GM21528 (cell line): ENCODE results near the gene TRAPPC3L.
A peak's percentile ranks its signal among the peaks of the same experiment; 100 is the strongest.

Source experiments
- ATAC-seq: cut with Tn5 transposase; IDR thresholded peaks from one replicate; pipeline ENCODE4 v1.9.1; 2021; ENCODE audit warnings: mild to moderate bottlenecking, moderate library complexity; ENCODE audit not compliant: unreplicated experiment, low FRiP score

The TRAPPC3L gene

DNA sequence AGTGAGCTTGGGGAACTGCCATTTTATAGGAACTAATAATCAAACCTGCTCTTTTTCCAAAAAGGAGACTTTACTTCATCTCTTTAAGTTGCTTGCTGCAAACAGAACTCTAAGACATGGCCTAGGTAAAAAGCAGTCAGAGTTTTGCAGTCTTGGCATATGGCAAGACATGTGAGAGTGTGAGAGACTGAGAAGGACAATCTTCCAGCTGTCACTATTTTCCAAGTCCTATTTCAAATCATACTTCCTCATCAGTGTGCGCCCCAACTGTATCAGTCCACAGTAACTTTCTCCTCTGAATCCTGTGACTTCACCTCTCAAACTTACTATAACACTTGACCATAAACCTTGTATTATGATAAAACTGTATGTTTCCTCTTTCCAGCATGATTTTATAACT, 74.0 kb downstream of the TRAPPC3L start:
- ATAC-seq = no peak

- ATAC-seq = no peak
Observed at GRCh38 chr6:116468293-116468692, 77.2 kb downstream of the TRAPPC3L start.

- no peak for ATAC-seq
Observed at GRCh38 chr6:116467514-116467913, 78.0 kb downstream of the TRAPPC3L start.

DNA sequence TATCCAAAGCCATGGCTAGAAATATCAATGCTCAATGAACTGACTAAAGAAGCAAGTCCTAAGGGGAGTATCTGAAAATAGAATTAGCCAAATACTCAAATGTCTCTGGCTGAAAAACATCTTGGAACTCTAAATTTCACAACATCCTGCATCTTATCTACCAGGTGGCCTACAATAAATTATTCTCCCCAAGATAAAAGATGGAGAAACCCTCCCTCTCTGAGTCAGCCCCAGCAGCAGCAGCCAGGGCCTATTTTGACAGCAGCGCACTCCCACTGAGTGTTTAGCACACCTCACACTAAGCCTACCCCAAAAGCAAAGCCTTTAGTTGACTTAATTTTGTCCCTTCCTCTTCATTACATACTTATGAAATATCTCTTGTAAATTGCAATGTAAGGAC, 78.4 kb downstream of the TRAPPC3L start:
- no peak for ATAC-seq

GRCh38 chr6:116465246-116465645, 80.2 kb downstream of the TRAPPC3L start:
- no peak for ATAC-seq

DNA sequence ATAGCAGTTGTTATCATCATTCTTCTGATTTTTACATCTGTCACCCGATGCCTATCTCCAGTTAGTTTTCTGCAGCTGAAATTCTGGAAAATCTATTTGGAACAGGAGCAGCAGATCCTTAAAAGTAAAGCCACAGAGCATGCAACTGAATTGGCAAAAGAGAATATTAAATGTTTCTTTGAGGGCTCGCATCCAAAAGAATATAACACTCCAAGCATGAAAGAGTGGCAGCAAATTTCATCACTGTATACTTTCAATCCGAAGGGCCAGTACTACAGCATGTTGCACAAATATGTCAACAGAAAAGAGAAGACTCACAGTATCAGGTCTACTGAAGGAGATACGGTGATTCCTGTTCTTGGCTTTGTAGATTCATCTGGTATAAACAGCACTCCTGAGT, 82.2 kb downstream of the TRAPPC3L start:
- ATAC-seq = no peak

DNA sequence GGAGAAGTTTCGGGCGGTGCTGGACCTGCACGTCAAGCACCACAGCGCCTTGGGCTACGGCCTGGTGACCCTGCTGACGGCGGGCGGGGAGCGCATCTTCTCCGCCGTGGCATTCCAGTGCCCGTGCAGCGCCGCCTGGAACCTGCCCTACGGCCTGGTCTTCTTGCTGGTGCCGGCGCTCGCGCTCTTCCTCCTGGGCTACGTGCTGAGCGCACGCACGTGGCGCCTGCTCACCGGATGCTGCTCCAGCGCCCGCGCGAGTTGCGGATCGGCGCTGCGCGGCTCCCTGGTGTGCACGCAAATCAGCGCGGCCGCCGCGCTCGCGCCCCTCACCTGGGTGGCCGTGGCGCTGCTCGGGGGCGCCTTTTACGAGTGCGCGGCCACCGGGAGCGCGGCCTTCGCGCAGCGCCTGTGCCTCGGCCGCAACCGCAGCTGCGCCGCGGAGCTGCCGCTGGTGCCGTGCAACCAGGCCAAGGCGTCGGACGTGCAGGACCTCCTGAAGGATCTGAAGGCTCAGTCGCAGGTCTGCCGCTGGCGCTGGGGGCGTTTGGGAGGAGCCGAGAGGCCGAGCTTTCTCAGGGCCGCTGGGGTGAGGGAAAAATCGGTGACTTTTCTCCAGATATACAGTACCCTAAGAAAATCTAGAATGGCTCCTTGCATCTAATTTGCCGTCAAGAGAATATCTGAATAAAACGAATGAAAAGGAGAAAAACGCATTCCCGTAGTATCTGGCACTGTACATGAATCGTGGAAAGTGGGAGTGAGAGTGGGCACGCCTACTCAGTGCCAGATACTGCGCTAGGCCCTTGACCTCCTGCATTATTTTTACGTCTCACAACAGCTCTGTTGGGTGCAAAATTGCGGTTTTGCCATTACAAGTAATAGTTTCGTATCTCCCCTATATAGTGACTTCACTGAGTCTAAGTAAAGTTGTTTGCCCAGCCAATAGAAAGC, 83.3 kb downstream of the TRAPPC3L start:
- peak; percentile 87 for ATAC-seq

GRCh38 chr6:116461331-116461931, 84.1 kb downstream of the TRAPPC3L start, which contains the start of gene CALHM6:
Gene CALHM6 (plus strand): TSS chr6:116461375. CDS start chr6:116461930, 555 bp downstream.
- ATAC-seq = peak; percentile 17

- ATAC-seq = no peak
Observed at GRCh38 chr6:116459927-116460326, 85.6 kb downstream of the TRAPPC3L start.

DNA sequence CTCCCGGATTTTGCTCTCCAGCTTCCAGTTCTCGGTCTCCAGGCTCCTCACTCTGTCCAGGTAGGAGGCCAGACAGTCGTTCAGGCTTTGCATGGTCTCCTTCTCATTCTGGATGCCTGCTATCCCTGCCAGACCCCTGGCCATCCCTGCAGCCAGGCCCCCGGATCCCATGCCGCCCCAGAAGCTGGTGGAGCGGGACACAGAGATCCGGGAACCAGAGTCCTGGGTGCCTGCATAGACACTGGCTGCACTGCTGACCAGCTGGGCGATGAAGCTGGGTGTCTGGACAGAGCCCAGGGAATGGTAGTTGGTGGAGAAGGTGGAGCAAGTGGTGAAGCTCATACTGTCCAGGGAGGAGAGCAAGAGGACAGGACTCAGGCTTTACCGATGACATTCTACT, 87.2 kb downstream of the TRAPPC3L start:
- no peak for ATAC-seq

- ATAC-seq = no peak
Observed at GRCh38 chr6:116456927-116457326, 88.6 kb downstream of the TRAPPC3L start.

DNA sequence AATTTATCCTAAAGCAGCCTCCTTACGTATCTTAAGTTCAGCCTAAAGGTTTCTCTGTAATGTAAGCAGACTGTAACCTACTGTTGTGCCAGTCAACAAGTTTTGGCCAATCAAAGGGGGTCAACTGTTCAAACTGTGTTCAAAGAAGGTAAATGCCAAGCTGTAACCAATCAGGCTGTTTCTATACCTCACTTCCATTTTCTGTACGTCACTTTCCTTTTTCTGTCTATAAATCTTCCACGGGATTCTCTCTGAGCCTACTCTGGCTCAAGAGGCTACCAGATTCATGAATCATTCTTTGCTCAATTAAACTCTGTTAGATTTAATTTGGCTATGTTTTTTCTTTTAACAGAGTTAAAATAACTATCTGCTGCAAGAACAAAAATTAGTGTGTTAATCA, 89.4 kb downstream of the TRAPPC3L start:
- no peak for ATAC-seq

- no peak for ATAC-seq
Observed at GRCh38 chr6:116452531-116452930, 93.0 kb downstream of the TRAPPC3L start.

DNA sequence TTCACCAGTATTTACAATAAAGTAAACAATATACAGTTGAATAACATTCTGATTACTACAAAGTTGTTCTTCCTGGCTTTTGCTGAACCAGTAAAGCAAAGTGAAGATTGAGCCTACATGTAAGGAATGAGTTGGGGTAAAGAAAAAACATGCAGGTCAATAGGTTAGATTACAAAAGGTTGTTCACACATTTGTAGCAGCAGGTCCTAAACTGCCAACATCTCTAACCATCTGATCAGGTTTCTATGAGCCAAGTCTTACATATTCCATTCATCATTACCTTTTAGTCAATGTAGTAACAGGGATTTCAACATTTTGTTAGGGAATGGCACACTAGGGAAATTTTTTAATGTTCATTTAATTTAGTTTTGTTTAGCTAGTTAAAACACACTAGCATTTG, 93.6 kb downstream of the TRAPPC3L start:
- ATAC-seq = no peak

- ATAC-seq = peak; percentile 83
Observed at GRCh38 chr6:116450769-116451740, 94.4 kb downstream of the TRAPPC3L start.

DNA sequence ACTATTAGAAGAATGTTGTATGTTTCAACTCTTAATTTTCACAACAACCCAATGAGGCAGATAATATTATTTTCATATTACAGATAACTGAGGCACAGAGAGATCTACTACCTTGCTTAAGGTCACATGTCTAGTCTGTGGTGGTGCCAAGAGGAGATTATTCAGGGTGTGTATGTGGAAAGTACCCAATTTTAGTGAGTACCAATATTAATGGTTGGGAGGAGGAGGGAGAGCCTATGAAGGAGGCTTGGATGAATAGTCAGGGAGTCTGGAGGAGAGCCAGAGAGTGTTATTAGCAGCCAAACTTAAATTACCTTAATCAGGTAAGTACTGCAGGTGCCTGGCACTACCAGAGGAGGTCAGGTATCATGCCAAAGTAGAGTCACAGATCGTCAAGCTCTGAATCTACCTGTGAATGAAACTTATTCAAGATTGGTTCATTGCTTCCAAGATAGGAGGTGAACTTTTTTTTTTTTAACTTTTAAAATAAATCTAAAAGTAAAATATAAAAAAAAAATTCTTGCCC, 95.2 kb downstream of the TRAPPC3L start:
- no peak for ATAC-seq

- ATAC-seq = no peak
Observed at GRCh38 chr6:116449565-116449964, 95.9 kb downstream of the TRAPPC3L start.

DNA sequence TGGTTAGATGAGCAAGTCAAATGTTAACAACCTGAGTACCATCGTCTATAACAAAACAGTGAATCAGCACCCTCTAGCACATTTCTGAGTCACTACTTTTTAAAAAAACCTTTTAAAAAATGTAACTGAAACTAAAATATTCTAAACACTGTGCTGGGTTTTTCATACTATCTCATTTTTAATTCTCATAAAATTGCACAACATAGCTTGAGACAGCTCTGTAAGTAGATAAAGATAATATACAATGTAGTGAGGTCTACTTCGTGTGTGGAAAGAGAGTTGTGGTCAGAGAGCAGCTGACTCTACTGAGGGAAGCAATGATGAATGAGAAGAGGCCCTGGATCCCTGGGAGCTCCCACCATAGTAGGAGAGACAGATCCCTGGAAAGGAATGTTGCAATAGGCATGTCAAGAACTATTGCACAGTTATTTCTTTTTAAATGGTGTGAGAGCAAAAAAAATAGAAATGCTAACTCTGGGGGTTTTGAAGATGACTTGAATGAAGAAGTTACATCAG, 97.9 kb downstream of the TRAPPC3L start:
- no peak for ATAC-seq

GRCh38 chr6:116447052-116447451, 98.4 kb downstream of the TRAPPC3L start:
- ATAC-seq = no peak

- no peak for ATAC-seq
Observed at GRCh38 chr6:116446399-116446798, 99.1 kb downstream of the TRAPPC3L start.
